ENCODE results near the gene C6orf15. TPM values are rescaled to one million over a fixed set of nuclear protein-coding genes. Genes with fewer than 3 reads are reported as not detected.

The C6orf15 gene
- total RNA-seq, 4 donors from 2014 or later: not detected

GRCh38 chr6:31125162-31125561 lies 12.8 kb upstream of the C6orf15 start:
- Histone ChIP-seq H3K9me3 (no peaks in the 10 kb centered on the region), H3K4me1 (peaks cover 0 to 4% of the 10 kb centered on the region in 2 donors), H3K27ac (no peak overlapping the region), H3K4me3 (no peak overlapping the region), H3K36me3 (no peaks in the 10 kb centered on the region), H3K27me3 (no peaks in the 10 kb centered on the region)
- ATAC-seq: peak in 1 of 2 donors; percentile 31
- intact Hi-C loops (cut with DNase I; ENCODE audit: low total_unique reads): no loop called here
- no peak for DNase-seq
- in situ Hi-C loops (cut with MboI; ENCODE audit: low sequenced_read_pairs in 4 of 4): no loop called here
- TF ChIP-seq, protein P1, sequence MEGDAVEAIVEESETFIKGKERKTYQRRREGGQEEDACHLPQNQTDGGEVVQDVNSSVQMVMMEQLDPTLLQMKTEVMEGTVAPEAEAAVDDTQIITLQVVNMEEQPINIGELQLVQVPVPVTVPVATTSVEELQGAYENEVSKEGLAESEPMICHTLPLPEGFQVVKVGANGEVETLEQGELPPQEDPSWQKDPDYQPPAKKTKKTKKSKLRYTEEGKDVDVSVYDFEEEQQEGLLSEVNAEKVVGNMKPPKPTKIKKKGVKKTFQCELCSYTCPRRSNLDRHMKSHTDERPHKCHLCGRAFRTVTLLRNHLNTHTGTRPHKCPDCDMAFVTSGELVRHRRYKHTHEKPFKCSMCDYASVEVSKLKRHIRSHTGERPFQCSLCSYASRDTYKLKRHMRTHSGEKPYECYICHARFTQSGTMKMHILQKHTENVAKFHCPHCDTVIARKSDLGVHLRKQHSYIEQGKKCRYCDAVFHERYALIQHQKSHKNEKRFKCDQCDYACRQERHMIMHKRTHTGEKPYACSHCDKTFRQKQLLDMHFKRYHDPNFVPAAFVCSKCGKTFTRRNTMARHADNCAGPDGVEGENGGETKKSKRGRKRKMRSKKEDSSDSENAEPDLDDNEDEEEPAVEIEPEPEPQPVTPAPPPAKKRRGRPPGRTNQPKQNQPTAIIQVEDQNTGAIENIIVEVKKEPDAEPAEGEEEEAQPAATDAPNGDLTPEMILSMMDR (IDR thresholded peaks at IDR 0.05 in 4 of 5, conservative IDR thresholded peaks at IDR 0.05 in 1 of 5): no peak
- no peak for TF ChIP-seq POLR2A (IDR thresholded peaks at IDR 0.05)

- TF ChIP-seq, protein P1 (IDR thresholded peaks at IDR 0.05 in 4 of 5, conservative IDR thresholded peaks at IDR 0.05 in 1 of 5): no peak
- TF ChIP-seq POLR2A (IDR thresholded peaks at IDR 0.05): no peak
- Histone ChIP-seq H3K36me3 (no peaks in the 10 kb centered on the region), H3K27me3 (no peaks in the 10 kb centered on the region), H3K4me3 (no peak overlapping the region), H3K4me1 (peaks cover 0 to 4% of the 10 kb centered on the region in 2 donors), H3K27ac (peak overlapping the region in 1 of 4 donors; percentile 29), H3K9me3 (no peaks in the 10 kb centered on the region)
- DNase-seq (peak in 1 of 2 donors; percentile 57), ATAC-seq (peak in 1 of 2 donors; percentile 76)
- intact Hi-C loops (cut with DNase I; ENCODE audit: low total_unique reads): no loop called here
- in situ Hi-C loops (cut with MboI; ENCODE audit: low sequenced_read_pairs in 4 of 4): no loop called here
Observed at GRCh38 chr6:31122791-31123706, 10.7 kb upstream of the C6orf15 start.

GRCh38 chr6:31121131-31121790 lies 8.9 kb upstream of the C6orf15 start:
- Histone ChIP-seq H3K9me3 (no peaks in the 10 kb centered on the region), H3K27me3 (no peaks in the 10 kb centered on the region), H3K4me1 (peaks cover 0 to 4% of the 10 kb centered on the region in 2 donors), H3K27ac (no peak overlapping the region), H3K36me3 (no peaks in the 10 kb centered on the region), H3K4me3 (no peak overlapping the region)
- intact Hi-C loops (cut with DNase I; ENCODE audit: low total_unique reads): no loop called here
- TF ChIP-seq POLR2A (IDR thresholded peaks at IDR 0.05): no peak
- TF ChIP-seq, protein P1 (IDR thresholded peaks at IDR 0.05 in 4 of 5, conservative IDR thresholded peaks at IDR 0.05 in 1 of 5): no peak
- DNase-seq: no peak
- ATAC-seq: no peak
- in situ Hi-C loops (cut with MboI; ENCODE audit: low sequenced_read_pairs in 4 of 4): no loop called here

- H3K4me1 ChIP-seq: peaks cover 0 to 4% of the 10 kb centered on the region in 2 donors
- intact Hi-C loops (cut with DNase I; ENCODE audit: low total_unique reads): no loop called here
Observed at GRCh38 chr6:31120151-31120915, 8.0 kb upstream of the C6orf15 start, which contains the start of gene CDSN. Gene CDSN (minus strand): TSS chr6:31120446. CDS start chr6:31120419, 27 bp downstream.

More at GRCh38 chr6:31120151-31120915, 8.0 kb upstream of the C6orf15 start, which contains the start of gene CDSN:
- Histone ChIP-seq H3K4me3 (no peak within 1 kb of the TSS), H3K9me3 (no peaks in the 10 kb centered on the region), H3K36me3 (no peaks in the 10 kb centered on the region), H3K27ac (no peak within 1 kb of the TSS), H3K27me3 (no peaks in the 10 kb centered on the region)
- DNase-seq: no peak
- no peak for TF ChIP-seq POLR2A (IDR thresholded peaks at IDR 0.05)
- TF ChIP-seq, protein P1 (IDR thresholded peaks at IDR 0.05 in 4 of 5, conservative IDR thresholded peaks at IDR 0.05 in 1 of 5): no peak
- no peak for ATAC-seq
- in situ Hi-C loops (cut with MboI; ENCODE audit: low sequenced_read_pairs in 4 of 4): no loop called here

All from gastrocnemius medialis (tissue), 4 donors.